Mesodermal cell (in vitro differentiated cells): ENCODE data around the gene OXGR1.

ENCODE experiments used
- H3K27ac ChIP-seq: 2 replicates; pipeline ENCODE4 v1.7.0; 2013; ENCODE audit warnings: mild to moderate bottlenecking, low read depth, low read length, moderate library complexity; ENCODE audit not compliant: severe bottlenecking
- H3K36me3 ChIP-seq: 2 replicates; pipeline ENCODE4 v1.7.1; 2013; ENCODE audit warnings: mild to moderate bottlenecking, low read length, moderate library complexity; ENCODE audit not compliant: control insufficient read depth, insufficient read depth
- H3K4me1 ChIP-seq: one replicate; pipeline ENCODE4 v1.7.1; 2013; ENCODE audit warnings: mild to moderate bottlenecking, low read length; ENCODE audit not compliant: insufficient read depth, control insufficient read depth, poor library complexity, severe bottlenecking
- H3K4me3 ChIP-seq: 2 replicates; pipeline ENCODE4 v1.7.0; 2013; ENCODE audit warnings: low read length, control low read depth, mild to moderate bottlenecking; ENCODE audit not compliant: insufficient read depth, poor library complexity, severe bottlenecking; ENCODE audit errors: extremely low read depth
- H3K9me3 ChIP-seq: 2 replicates; pipeline ENCODE4 v1.7.1; 2013; ENCODE audit warnings: mild to moderate bottlenecking, low read length, moderate library complexity; ENCODE audit not compliant: control insufficient read depth
- WGBS, 2 experiments: methylation state at CpG; one replicate each; pipeline ENCODE4 v1.1.5; 2013; ENCODE audit warnings: missing lambda C conversion rate in 2 of 2; ENCODE audit not compliant: insufficient coverage in 2 of 2; 5-methylcytosine and 5-hydroxymethylcytosine counted together

The OXGR1 gene

GRCh38 chr13:97020194-97020593 is 25.9 kb upstream of the OXGR1 start:
- no peak overlapping the region for H3K27ac ChIP-seq
- peaks cover 24% of the 10 kb centered on the region for H3K4me1 ChIP-seq
- H3K9me3 ChIP-seq, result no peaks in the 10 kb centered on the region
- H3K4me3 ChIP-seq, result no peak overlapping the region
- WGBS, 2 experiments, result 80 to 89% methylated on average over 1 of the region's 2 CpGs
- H3K36me3 ChIP-seq, result no peaks in the 10 kb centered on the region

- Histone ChIP-seq H3K4me3 (no peak overlapping the region), H3K4me1 (peaks cover 24% of the 10 kb centered on the region), H3K27ac (no peak overlapping the region), H3K36me3 (no peaks in the 10 kb centered on the region), H3K9me3 (no peaks in the 10 kb centered on the region)
- 100% methylated on average over 1 of the region's 1 CpG; no CpG with 5 or more reads in 1 of the 2 experiments for WGBS, 2 experiments
These were observed 25.0 kb upstream of the OXGR1 start for GRCh38 chr13:97019236-97019635.

GRCh38 chr13:97018029-97018819 is 23.9 kb upstream of the OXGR1 start:
- WGBS, 2 experiments, result 35 to 36% methylated on average over 7 to 8 of the region's 13 CpGs
- H3K27ac ChIP-seq, result peak overlapping the region; percentile 79
- H3K9me3 ChIP-seq, result no peaks in the 10 kb centered on the region
- no peaks in the 10 kb centered on the region for H3K36me3 ChIP-seq
- H3K4me1 ChIP-seq, result peaks cover 24% of the 10 kb centered on the region
- no peak overlapping the region for H3K4me3 ChIP-seq

- Histone ChIP-seq H3K4me3 (no peak overlapping the region), H3K27ac (no peak overlapping the region), H3K36me3 (no peaks in the 10 kb centered on the region), H3K4me1 (peaks cover 24% of the 10 kb centered on the region), H3K9me3 (no peaks in the 10 kb centered on the region)
These were observed 23.0 kb upstream of the OXGR1 start for GRCh38 chr13:97017322-97017721.

- Histone ChIP-seq H3K27ac (no peak overlapping the region), H3K36me3 (no peaks in the 10 kb centered on the region), H3K4me3 (no peak overlapping the region), H3K9me3 (no peaks in the 10 kb centered on the region), H3K4me1 (peaks cover 18% of the 10 kb centered on the region)
- WGBS, 2 experiments, result no CpG with 5 or more reads among the region's 5 CpGs
These were observed 21.5 kb upstream of the OXGR1 start for GRCh38 chr13:97015661-97016350.

GRCh38 chr13:97012251-97013048 is 18.2 kb upstream of the OXGR1 start:
- H3K36me3 ChIP-seq, result no peaks in the 10 kb centered on the region
- H3K4me1 ChIP-seq, result no peaks in the 10 kb centered on the region
- H3K27ac ChIP-seq, result no peak overlapping the region
- H3K4me3 ChIP-seq, result no peak overlapping the region
- WGBS, 2 experiments, result 82 to 87% methylated on average over 7 of the region's 7 CpGs
- H3K9me3 ChIP-seq, result no peaks in the 10 kb centered on the region

GRCh38 chr13:97011446-97012131 is 17.3 kb upstream of the OXGR1 start:
- H3K4me1 ChIP-seq, result no peaks in the 10 kb centered on the region
- WGBS, 2 experiments, result 91 to 95% methylated on average over 4 to 5 of the region's 5 CpGs
- H3K4me3 ChIP-seq, result no peak overlapping the region
- no peak overlapping the region for H3K27ac ChIP-seq
- H3K36me3 ChIP-seq, result no peaks in the 10 kb centered on the region
- no peaks in the 10 kb centered on the region for H3K9me3 ChIP-seq

- H3K27ac ChIP-seq, result no peak overlapping the region
- 83 to 100% methylated on average over 1 of the region's 4 CpGs for WGBS, 2 experiments
- H3K4me1 ChIP-seq, result peaks cover 25% of the 10 kb centered on the region
- no peaks in the 10 kb centered on the region for H3K9me3 ChIP-seq
- H3K4me3 ChIP-seq, result no peak overlapping the region
- H3K36me3 ChIP-seq, result no peaks in the 10 kb centered on the region
These were observed 14.4 kb upstream of the OXGR1 start for GRCh38 chr13:97008643-97009042.

- Histone ChIP-seq H3K4me1 (peaks cover 37% of the 10 kb centered on the region), H3K36me3 (no peaks in the 10 kb centered on the region), H3K4me3 (no peak overlapping the region), H3K9me3 (no peaks in the 10 kb centered on the region), H3K27ac (peak overlapping the region; percentile 93)
- WGBS, 2 experiments, result 100% methylated on average over 1 of the region's 1 CpG; no CpG with 5 or more reads in 1 of the 2 experiments
These were observed 11.5 kb upstream of the OXGR1 start for GRCh38 chr13:97005625-97006262.

GRCh38 chr13:97004886-97005285 is 10.6 kb upstream of the OXGR1 start:
- Histone ChIP-seq H3K27ac (peak overlapping the region; percentile 93), H3K9me3 (no peaks in the 10 kb centered on the region), H3K36me3 (no peaks in the 10 kb centered on the region), H3K4me1 (peaks cover 37% of the 10 kb centered on the region), H3K4me3 (no peak overlapping the region)
- no CpG with 5 or more reads among the region's 2 CpGs for WGBS, 2 experiments
